HG03064 (cell line): ENCODE measurements around the gene APBA2.

Experiments used
- ATAC-seq: cut with Tn5 transposase; IDR thresholded peaks from one replicate; pipeline ENCODE4 v1.9.1; 2021; ENCODE audit warnings: low read depth; ENCODE audit not compliant: unreplicated experiment

APBA2 gene

GRCh38 chr15:28954466-28955159 lies 68.8 kb downstream of the APBA2 start:
- no peak for ATAC-seq

- no peak for ATAC-seq
Measured at GRCh38 chr15:28955160-28955992, 69.6 kb downstream of the APBA2 start.

GRCh38 chr15:28955993-28956421 lies 70.2 kb downstream of the APBA2 start:
- ATAC-seq: no peak

GRCh38 chr15:28956491-28956890 lies 70.7 kb downstream of the APBA2 start:
- ATAC-seq: no peak

GRCh38 chr15:28957606-28958498 lies 72.1 kb downstream of the APBA2 start:
- ATAC-seq: no peak

GRCh38 chr15:28959326-28959725 lies 73.6 kb downstream of the APBA2 start:
- ATAC-seq: no peak

- no peak for ATAC-seq
Measured at GRCh38 chr15:28960979-28961378, 75.2 kb downstream of the APBA2 start.

- no peak for ATAC-seq
Measured at GRCh38 chr15:28961391-28961790, 75.6 kb downstream of the APBA2 start.

GRCh38 chr15:28962851-28963710 lies 77.3 kb downstream of the APBA2 start:
- no peak for ATAC-seq

GRCh38 chr15:28963711-28964081 lies 77.9 kb downstream of the APBA2 start:
- no peak for ATAC-seq

GRCh38 chr15:28964098-28964497 lies 78.3 kb downstream of the APBA2 start:
- no peak for ATAC-seq

GRCh38 chr15:28967066-28967465 lies 81.3 kb downstream of the APBA2 start:
- no peak for ATAC-seq

- ATAC-seq: no peak
Measured at GRCh38 chr15:28967990-28968389, 82.2 kb downstream of the APBA2 start.

- no peak for ATAC-seq
Measured at GRCh38 chr15:28969511-28970085, 83.8 kb downstream of the APBA2 start.

GRCh38 chr15:28974142-28974541 lies 88.4 kb downstream of the APBA2 start:
- ATAC-seq: no peak

- no peak for ATAC-seq
Measured at GRCh38 chr15:28975766-28976179, 90.0 kb downstream of the APBA2 start.

GRCh38 chr15:28977377-28978010 lies 91.7 kb downstream of the APBA2 start:
- ATAC-seq: no peak

GRCh38 chr15:28978011-28978378 lies 92.2 kb downstream of the APBA2 start:
- no peak for ATAC-seq

GRCh38 chr15:28978661-28979060 lies 92.9 kb downstream of the APBA2 start:
- ATAC-seq: no peak
